Erythroblast (primary cell): ENCODE measurements around the gene SENP8.

Experiments used
- GATA1 ChIP-seq: IDR thresholded peaks from 2 replicates; pipeline ENCODE4 v1.6.1; 2011; ENCODE audit warnings: low read depth, mild to moderate bottlenecking, control low read depth, low read length, moderate library complexity
- POLR2A ChIP-seq: IDR thresholded peaks from 2 replicates; pipeline ENCODE4 v1.6.1; 2011; ENCODE audit warnings: mild to moderate bottlenecking, low read length

GRCh38 chr15:72183781-72184164, 65.6 kb downstream of the SENP8 start:
- TF ChIP-seq POLR2A: no peak
- TF ChIP-seq GATA1: no peak
